HepG2 (cell line): ENCODE measurements around the gene PROX1. TPM values are rescaled to one million over a fixed set of nuclear protein-coding genes. Genes with fewer than 3 reads are reported as not detected.

Source experiments
- ATF6 ChIP-seq: sonication (generic); formaldehyde crosslinking; conservative IDR thresholded peaks from 2 replicates; pipeline ENCODE4 v1.4.0; 2020; ENCODE audit warnings: missing genetic modification reagents
- BORCS8-MEF2B ChIP-seq: sonication (generic); formaldehyde crosslinking; IDR thresholded peaks from 2 replicates; pipeline ENCODE4 v1.8.0; 2022; ENCODE audit warnings: mild to moderate bottlenecking, missing genetic modification reagents
- BRF2 ChIP-seq: sonication (generic); formaldehyde crosslinking; IDR thresholded peaks from 2 replicates; pipeline ENCODE4 v1.8.1; 2022; ENCODE audit warnings: mild to moderate bottlenecking, missing genetic modification reagents
- CENPX ChIP-seq: sonication (generic); formaldehyde crosslinking; IDR thresholded peaks from 2 replicates; pipeline ENCODE4 v1.9.0; 2021; ENCODE audit warnings: mild to moderate bottlenecking, missing genetic modification reagents, moderate library complexity
- DNMT3B ChIP-seq: conservative IDR thresholded peaks from 2 replicates; pipeline ENCODE4 v1.6.1; 2016; ENCODE audit warnings: missing biosample characterization, control low read depth
- MED8 ChIP-seq: sonication (generic); formaldehyde crosslinking; IDR thresholded peaks from 2 replicates; pipeline ENCODE4 v1.8.1; 2023; ENCODE audit warnings: mild to moderate bottlenecking, missing genetic modification reagents; ENCODE audit not compliant: insufficient replicate concordance
- MTA3 ChIP-seq: sonication (generic); formaldehyde crosslinking; IDR thresholded peaks from 2 replicates; pipeline ENCODE4 v1.4.0; 2020; ENCODE audit warnings: missing genetic modification reagents
- NCOA1 ChIP-seq: sonication (generic); formaldehyde crosslinking; IDR thresholded peaks from 2 replicates; pipeline ENCODE4 v1.9.0; 2021; ENCODE audit warnings: missing genetic modification reagents
- NR0B2 ChIP-seq: sonication (generic); formaldehyde crosslinking; IDR thresholded peaks from 2 replicates; pipeline ENCODE4 v1.4.0; 2020; ENCODE audit warnings: mild to moderate bottlenecking, missing genetic modification reagents
- RELA ChIP-seq: sonication (generic); formaldehyde crosslinking; IDR thresholded peaks from 2 replicates; pipeline ENCODE4 v1.4.0; 2020; ENCODE audit warnings: missing genetic modification reagents
- SIN3B ChIP-seq: fragments of 150-350 bp; IDR thresholded peaks from 2 replicates; pipeline ENCODE4 v1.6.1; 2014; ENCODE audit warnings: low read length
- SNAI1 ChIP-seq: sonication (generic); formaldehyde crosslinking; IDR thresholded peaks from 2 replicates; pipeline ENCODE4 v1.5.0; 2020; ENCODE audit warnings: mild to moderate bottlenecking, missing genetic modification reagents, borderline replicate concordance
- SPEN ChIP-seq: sonication (generic); formaldehyde crosslinking; IDR thresholded peaks from 2 replicates; pipeline ENCODE4 v1.5.1; 2020; ENCODE audit warnings: low read depth, mild to moderate bottlenecking, missing genetic modification reagents
- TBL1XR1 ChIP-seq: fragments of 150-350 bp; IDR thresholded peaks from 2 replicates; pipeline ENCODE4 v1.6.1; 2014; ENCODE audit warnings: borderline replicate concordance, low read length; ENCODE audit not compliant: partially characterized antibody
- THYN1 ChIP-seq: sonication (generic); formaldehyde crosslinking; IDR thresholded peaks from 2 replicates; pipeline ENCODE4 v1.8.1; 2023; ENCODE audit warnings: low read depth, mild to moderate bottlenecking, moderate library complexity, missing genetic modification reagents, borderline replicate concordance
- ZBTB39 ChIP-seq: sonication (generic); formaldehyde crosslinking; IDR thresholded peaks from 2 replicates; pipeline ENCODE4 v1.5.0; 2020; ENCODE audit warnings: missing genetic modification reagents
- ZNF225 ChIP-seq: sonication (generic); formaldehyde crosslinking; IDR thresholded peaks from 2 replicates; pipeline ENCODE4 v1.4.0; 2020; ENCODE audit warnings: mild to moderate bottlenecking, missing genetic modification reagents
- ZNF263 ChIP-seq: sonication (generic); formaldehyde crosslinking; IDR thresholded peaks from 2 replicates; pipeline ENCODE4 v1.4.0; 2020; ENCODE audit warnings: missing genetic modification reagents
- ZNF276 ChIP-seq: sonication (generic); formaldehyde crosslinking; IDR thresholded peaks from 2 replicates; pipeline ENCODE4 v1.4.0; 2020; ENCODE audit warnings: mild to moderate bottlenecking, low read depth, missing genetic modification reagents
- ZNF280D ChIP-seq: sonication (generic); formaldehyde crosslinking; IDR thresholded peaks from 2 replicates; pipeline ENCODE4 v1.5.1; 2020; ENCODE audit warnings: mild to moderate bottlenecking, missing genetic modification reagents
- polyA plus RNA-seq, 8 experiments: library from polyadenylated mRNA; depleted of rRNA in 3 of 8; stranded (reverse) in 7 of 8; unstranded in 1 of 8; fragments of >200 nt; fragmentation: Illumina TruSeq in 4 of 8; extraction: Trizol in 4 of 8; gene quantifications; 2 replicates each; pipeline versions ENCODE4 v1.2.1 to v1.2.3, GENCODE V29; 2011 to 2016; ENCODE audit warnings: low read depth in 4 of 8, missing spikeins in 1 of 8, mixed read lengths in 1 of 8; ENCODE audit not compliant: insufficient read depth in 1 of 8
- total RNA-seq, 5 experiments: library from RNA; depleted of rRNA; stranded (reverse); fragments of >200 nt; fragmentation: Illumina TruSeq; extraction: Trizol; gene quantifications; 2 replicates each; pipeline ENCODE4 v1.2.3, GENCODE V29; 2016; ENCODE audit warnings: low read depth in 1 of 5

The PROX1 gene
- total and polyA plus RNA-seq, 2 of the 13 experiments (the other 11 are each of a cell fraction or from before 2014, with no cell fraction given) = 12.3 to 30.2 TPM

GRCh38 chr1:213956295-213956770 lies 31.4 kb upstream of the PROX1 start (continued):
- TF ChIP-seq BORCS8-MEF2B (CRISPR knock-in tag) (no peak), SPEN (CRISPR knock-in tag) (no peak), ZBTB39 (CRISPR knock-in tag) (no peak; the same call in 1 of the 2 replicates), BRF2 (no peak), NCOA1 (0 out of 2 replicates have a peak, but pooled peaks have one; percentile 47), MED8 (CRISPR knock-in tag) (no peak), ZNF263 (CRISPR knock-in tag) (no peak), SNAI1 (CRISPR knock-in tag) (no peak), NR0B2 (CRISPR knock-in tag) (no peak), ZNF225 (CRISPR knock-in tag) (no peak), ZNF276 (CRISPR knock-in tag) (no peak), RELA (CRISPR knock-in tag) (no peak), SIN3B (no peak), THYN1 (CRISPR knock-in tag) (no peak), DNMT3B (CRISPR knock-in tag) (no peak), TBL1XR1 (no peak), ZNF280D (no peak), CENPX (no peak), MTA3 (CRISPR knock-in tag) (no peak), ATF6 (CRISPR knock-in tag) (no peak)
